OCI-LY3 (cell line): ENCODE measurements around the gene TIMM44.

Experiments used
- CTCF ChIP-seq: fragments of 200-600, 300-600 bp; sonication (generic); IDR thresholded peaks from 2 replicates; pipeline ENCODE4 v1.5.1; 2014; ENCODE audit warnings: antibody characterized with exemption, low read length, low read depth
- EZH2phosphoT487 ChIP-seq: fragments of 200-600 bp; shearing (Covaris generic); IDR thresholded peaks from 2 replicates; pipeline ENCODE4 v1.6.1; 2018; ENCODE audit warnings: antibody characterized with exemption, mixed run types, low read depth

- TF ChIP-seq CTCF (no peak), EZH2phosphoT487 (no peak)
Measured at GRCh38 chr19:7961920-7962626, 18.6 kb upstream of the TIMM44 start.
